HepG2 (cell line): ENCODE data around the gene TOR1A. TPM values are rescaled to one million over a fixed set of nuclear protein-coding genes. Genes with fewer than 3 reads are reported as not detected.

ENCODE experiments used
- ATAC-seq: fragments of 200-7000 bp; cut with Tn5 transposase; 3 replicates; pipeline ENCODE4 v1.9.1; 2020; ENCODE audit warnings: mild to moderate bottlenecking, moderate library complexity
- BruUV-seq: library from RNA; stranded (reverse); fragments of 400-500 nt; replicated peaks from 2 replicates; lab custom pipeline; 2021; lab: Mats Ljungman, UMichigan
- CTCF ChIA-PET: fragments of 300-600 bp; formaldehyde crosslinking; extraction: SDS; loops from one replicate; lab custom pipeline; 2021; ENCODE audit warnings: low total read pairs, inconsistent platforms, low intra/inter-chr PET ratio; lab: Yijun Ruan, JAX
- POLR2A ChIA-PET: fragments of 350-600 bp; sonication (Branson Sonifier 250); formaldehyde crosslinking; loops from one replicate; lab custom pipeline; 2020; ENCODE audit warnings: antibody characterized with exemption, inconsistent platforms; lab: Yijun Ruan, JAX
- DNase-seq: peaks from one replicate; pipeline ENCODE4 v3.0.0-alpha.2; 2015; ENCODE audit warnings: low spot score
- FAIRE-seq: peaks from 3 replicates; lab custom pipeline; 2011; peaks lifted over from hg19 to GRCh38; lab: Jason Lieb, UNC
- H2AFZ ChIP-seq: one replicate; pipeline ENCODE4 v1.6.1; 2011; ENCODE audit warnings: low read length, inconsistent platforms
- H3K27ac ChIP-seq: fragments of 300-600 bp; 3 replicates; pipeline ENCODE4 v1.8.0; 2011; ENCODE audit warnings: mixed run types, mild to moderate bottlenecking, mixed read lengths, low read length, inconsistent platforms; ENCODE audit not compliant: insufficient read depth; ENCODE audit errors: extremely low read length
- H3K27me3 ChIP-seq, 2 experiments: fragments of 200-600 bp in 1 of 2; 2 replicates in 1 of 2; 3 replicates in 1 of 2; pipeline versions ENCODE4 v1.6.0 to v1.8.0; 2011; ENCODE audit warnings: low read length in 2 of 2, mild to moderate bottlenecking in 2 of 2, moderate library complexity in 2 of 2, inconsistent platforms in 1 of 2; ENCODE audit not compliant: insufficient read depth in 2 of 2, control insufficient read depth in 1 of 2
- H3K36me3 ChIP-seq, 2 experiments: fragments of 200-600 bp in 1 of 2; replicated peaks in 1 of 2; 2 replicates in 1 of 2; 3 replicates in 1 of 2; pipeline versions ENCODE4 v1.5.1 to v1.8.0; 2011; ENCODE audit warnings: low read length in 2 of 2, inconsistent platforms in 1 of 2; ENCODE audit not compliant: insufficient read depth in 2 of 2, control insufficient read depth in 1 of 2
- H3K4me1 ChIP-seq: 2 replicates; pipeline ENCODE4 v1.5.1; 2012; ENCODE audit warnings: low read length, inconsistent platforms; ENCODE audit not compliant: insufficient read depth
- H3K4me2 ChIP-seq: 2 replicates; pipeline ENCODE4 v1.6.0; 2011; ENCODE audit warnings: low read depth, low read length, inconsistent platforms
- H3K4me3 ChIP-seq, 3 experiments: fragments of 200-600 bp in 1 of 3; sonication (generic), shearing (Covaris generic) in 1 of 3; replicated peaks in 1 of 3; 2 replicates each; pipeline ENCODE4 v1.5.1; 2011 to 2016; ENCODE audit warnings: low read length in 3 of 3, inconsistent platforms in 2 of 3, low read depth in 2 of 3, mild to moderate bottlenecking in 2 of 3, control low read depth in 1 of 3, mixed read lengths in 1 of 3; ENCODE audit not compliant: insufficient read depth in 1 of 3
- H3K79me2 ChIP-seq: one replicate; pipeline ENCODE4 v1.6.1; 2011; ENCODE audit warnings: low read length, inconsistent platforms; ENCODE audit not compliant: insufficient read depth
- H3K9ac ChIP-seq: 2 replicates; pipeline ENCODE4 v1.6.0; 2011; ENCODE audit warnings: mild to moderate bottlenecking, low read depth, low read length, inconsistent platforms; ENCODE audit not compliant: insufficient read depth
- H3K9me3 ChIP-seq: 2 replicates; pipeline ENCODE4 v1.5.1; 2012; ENCODE audit warnings: mild to moderate bottlenecking, low read length
- H4K20me1 ChIP-seq: 2 replicates; pipeline ENCODE4 v1.6.0; 2011; ENCODE audit warnings: inconsistent platforms, mild to moderate bottlenecking, low read length, moderate library complexity; ENCODE audit not compliant: insufficient read depth
- GABPA ChIP-seq, 2 experiments: IDR thresholded peaks; 2 replicates each; pipeline ENCODE4 v1.6.1; 2011 to 2016; ENCODE audit warnings: low read depth in 2 of 2, low read length in 1 of 2, missing biosample characterization in 1 of 2, missing genetic modification characterization in 1 of 2
- JUND ChIP-seq: sonication (generic); formaldehyde crosslinking; IDR thresholded peaks from 2 replicates; pipeline ENCODE4 v1.8.0; 2022; ENCODE audit warnings: mild to moderate bottlenecking, missing genetic modification reagents
- KDM2A ChIP-seq: sonication (generic); formaldehyde crosslinking; IDR thresholded peaks from 2 replicates; pipeline ENCODE4 v1.4.0; 2020; ENCODE audit warnings: low read depth, missing genetic modification reagents, borderline replicate concordance
- NFIB ChIP-seq: sonication (generic); formaldehyde crosslinking; IDR thresholded peaks from 2 replicates; pipeline ENCODE4 v1.9.0; 2021; ENCODE audit warnings: missing genetic modification reagents, mild to moderate bottlenecking, borderline replicate concordance
- NR2C2 ChIP-seq: sonication (generic); formaldehyde crosslinking; IDR thresholded peaks from 2 replicates; pipeline ENCODE4 v1.4.0; 2020; ENCODE audit warnings: missing genetic modification reagents, mild to moderate bottlenecking, moderate library complexity, borderline replicate concordance
- RAD21 ChIP-seq: fragments of 450-650 bp; formaldehyde crosslinking; IDR thresholded peaks from 2 replicates; pipeline ENCODE4 v1.5.0; 2020; ENCODE audit warnings: mild to moderate bottlenecking
- SALL1 ChIP-seq: sonication (generic); formaldehyde crosslinking; IDR thresholded peaks from 2 replicates; pipeline ENCODE4 v1.8.0; 2022; ENCODE audit warnings: mild to moderate bottlenecking, missing genetic modification reagents
- SMC3 ChIP-seq: IDR thresholded peaks from 2 replicates; pipeline ENCODE4 v1.6.1; 2011; ENCODE audit warnings: low read length, improper control_type of control experiment
- STAG1 ChIP-seq: sonication (generic); formaldehyde crosslinking; IDR thresholded peaks from 2 replicates; pipeline ENCODE4 v1.4.0; 2020; ENCODE audit warnings: missing genetic modification reagents
- XRCC5 ChIP-seq: fragments of 200-400 bp; formaldehyde crosslinking; optimal IDR thresholded peaks from 2 replicates; pipeline ENCODE3; 2017; ENCODE audit warnings: mild to moderate bottlenecking, low read length
- ZKSCAN8 ChIP-seq: IDR thresholded peaks from 2 replicates; pipeline ENCODE4 v1.6.1; 2016; ENCODE audit warnings: borderline replicate concordance, missing genetic modification reagents, missing compliant biosample characterization
- ZNF121 ChIP-seq: sonication (generic); formaldehyde crosslinking; IDR thresholded peaks from 2 replicates; pipeline ENCODE4 v1.5.0; 2020; ENCODE audit warnings: mild to moderate bottlenecking, missing genetic modification reagents
- ZNF572 ChIP-seq: sonication (generic); formaldehyde crosslinking; IDR thresholded peaks from 2 replicates; pipeline ENCODE4 v1.5.1; 2020; ENCODE audit warnings: mild to moderate bottlenecking, missing genetic modification reagents
- ZNF619 ChIP-seq: sonication (generic); formaldehyde crosslinking; IDR thresholded peaks from 2 replicates; pipeline ENCODE4 v1.4.0; 2020; ENCODE audit warnings: mild to moderate bottlenecking, missing genetic modification reagents
- WGBS: methylation state at CpG from one replicate; pipeline ENCODE4 v1.1.6; 2017; ENCODE audit warnings: low lambda C conversion rate; 5-methylcytosine and 5-hydroxymethylcytosine counted together
- in situ Hi-C: cut with HindIII; loops from 2 replicates; pipeline ENCODE4 v1.10.0; 2017; ENCODE audit warnings: low pct_unique_long_range_greater_than_20kb; ENCODE audit not compliant: extremely low pct_ligation_motif_present
- intact Hi-C: fragments of 100-400 bp; cut with micrococcal nuclease; formaldehyde crosslinking; loops from one replicate; pipeline ENCODE4 v1.10.0; 2022; ENCODE audit not compliant: unreplicated experiment
- polyA plus RNA-seq, 8 experiments: library from polyadenylated mRNA; depleted of rRNA in 3 of 8; stranded (reverse) in 7 of 8; unstranded in 1 of 8; fragments of >200 nt; fragmentation: Illumina TruSeq in 4 of 8; extraction: Trizol in 4 of 8; gene quantifications; 2 replicates each; pipeline versions ENCODE4 v1.2.1 to v1.2.3, GENCODE V29; 2011 to 2016; ENCODE audit warnings: low read depth in 4 of 8, missing spikeins in 1 of 8, mixed read lengths in 1 of 8; ENCODE audit not compliant: insufficient read depth in 1 of 8
- total RNA-seq, 5 experiments: library from RNA; depleted of rRNA; stranded (reverse); fragments of >200 nt; fragmentation: Illumina TruSeq; extraction: Trizol; gene quantifications; 2 replicates each; pipeline ENCODE4 v1.2.3, GENCODE V29; 2016; ENCODE audit warnings: low read depth in 1 of 5
- TF ChIP-seq, protein P1 (sequence below): sonication (generic); formaldehyde crosslinking; IDR thresholded peaks from 2 replicates; pipeline ENCODE4 v1.5.0; 2020; ENCODE audit warnings: mild to moderate bottlenecking, missing genetic modification reagents, moderate library complexity
- TF ChIP-seq, protein P2 (sequence below), 2 experiments: sonication (generic) in 1 of 2; formaldehyde crosslinking in 1 of 2; IDR thresholded peaks; 2 replicates each; pipeline versions ENCODE4 v1.4.0 to v1.6.1; 2018 to 2020; ENCODE audit warnings: missing genetic modification reagents in 2 of 2, borderline replicate concordance in 1 of 2, low read depth in 1 of 2, mild to moderate bottlenecking in 1 of 2, missing biosample characterization in 1 of 2

TOR1A gene
- total and polyA plus RNA-seq, 2 of the 13 experiments (the other 11 are each of a cell fraction or from before 2014, with no cell fraction given): 31.6 to 41.4 TPM

DNA sequence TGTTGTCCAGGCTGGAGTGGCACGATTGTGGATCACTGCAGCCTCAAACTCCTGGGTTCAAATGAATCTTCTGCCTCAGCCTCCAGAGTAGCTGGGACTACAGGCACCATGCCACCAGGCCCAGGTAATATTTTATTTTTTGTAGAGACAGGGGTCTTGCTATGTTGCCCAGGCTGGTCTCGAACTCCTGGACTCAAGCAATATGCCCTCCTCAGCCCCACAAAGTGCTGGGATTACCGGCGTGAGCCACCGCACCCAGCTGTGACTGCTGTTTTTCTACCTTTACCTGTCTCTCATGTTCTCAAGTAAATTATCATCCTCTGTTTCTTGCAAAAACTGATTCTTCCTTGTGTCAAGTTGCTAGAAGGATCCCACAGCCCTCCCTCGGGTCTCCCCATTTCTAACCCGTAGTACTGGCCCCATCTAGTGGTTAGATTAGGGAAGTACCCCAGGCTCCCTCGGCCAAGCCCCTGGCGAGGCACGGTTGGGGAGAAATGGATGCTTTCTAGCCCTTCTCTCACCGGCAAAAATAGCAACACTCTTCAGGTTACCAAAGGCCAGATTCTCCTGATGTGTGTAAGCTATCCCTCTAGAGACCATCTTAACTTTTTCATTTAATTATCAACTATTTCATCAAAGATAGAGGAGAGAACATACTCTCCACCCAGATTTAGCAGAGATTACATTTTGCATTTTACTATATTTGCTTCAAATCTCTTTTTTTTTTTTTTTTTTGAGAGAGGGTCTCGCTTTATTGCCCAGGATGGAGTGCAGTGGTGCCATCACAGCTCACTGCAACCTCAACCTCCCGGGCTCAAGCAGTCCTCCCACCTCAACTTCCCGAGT is 40.2 kb downstream of the TOR1A start:
- POLR2A ChIA-PET: no interaction called here
- DNase-seq: peak; percentile 46
- 19% methylated on average over 14 of the region's 14 CpGs for WGBS

More for the DNA sequence above, 40.2 kb downstream of the TOR1A start:
- no peaks in the 10 kb centered on the region for H3K9me3 ChIP-seq
- no peak overlapping the region for H3K4me3 ChIP-seq
- no TSS peak for BruUV-seq
- H3K4me2 ChIP-seq: no peak overlapping the region
- no peaks in the 10 kb centered on the region for H4K20me1 ChIP-seq
- ATAC-seq: peak; percentile 90
- H2AFZ ChIP-seq: no peak overlapping the region
- no peaks in the 10 kb centered on the region for H3K4me1 ChIP-seq
- no peak overlapping the region for H3K9ac ChIP-seq
- no peak overlapping the region for H3K27ac ChIP-seq
- TF ChIP-seq, protein P1, sequence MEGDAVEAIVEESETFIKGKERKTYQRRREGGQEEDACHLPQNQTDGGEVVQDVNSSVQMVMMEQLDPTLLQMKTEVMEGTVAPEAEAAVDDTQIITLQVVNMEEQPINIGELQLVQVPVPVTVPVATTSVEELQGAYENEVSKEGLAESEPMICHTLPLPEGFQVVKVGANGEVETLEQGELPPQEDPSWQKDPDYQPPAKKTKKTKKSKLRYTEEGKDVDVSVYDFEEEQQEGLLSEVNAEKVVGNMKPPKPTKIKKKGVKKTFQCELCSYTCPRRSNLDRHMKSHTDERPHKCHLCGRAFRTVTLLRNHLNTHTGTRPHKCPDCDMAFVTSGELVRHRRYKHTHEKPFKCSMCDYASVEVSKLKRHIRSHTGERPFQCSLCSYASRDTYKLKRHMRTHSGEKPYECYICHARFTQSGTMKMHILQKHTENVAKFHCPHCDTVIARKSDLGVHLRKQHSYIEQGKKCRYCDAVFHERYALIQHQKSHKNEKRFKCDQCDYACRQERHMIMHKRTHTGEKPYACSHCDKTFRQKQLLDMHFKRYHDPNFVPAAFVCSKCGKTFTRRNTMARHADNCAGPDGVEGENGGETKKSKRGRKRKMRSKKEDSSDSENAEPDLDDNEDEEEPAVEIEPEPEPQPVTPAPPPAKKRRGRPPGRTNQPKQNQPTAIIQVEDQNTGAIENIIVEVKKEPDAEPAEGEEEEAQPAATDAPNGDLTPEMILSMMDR (CRISPR knock-in tag): peak; percentile 89
- no peak for TF ChIP-seq JUND
- TF ChIP-seq, protein P2, sequence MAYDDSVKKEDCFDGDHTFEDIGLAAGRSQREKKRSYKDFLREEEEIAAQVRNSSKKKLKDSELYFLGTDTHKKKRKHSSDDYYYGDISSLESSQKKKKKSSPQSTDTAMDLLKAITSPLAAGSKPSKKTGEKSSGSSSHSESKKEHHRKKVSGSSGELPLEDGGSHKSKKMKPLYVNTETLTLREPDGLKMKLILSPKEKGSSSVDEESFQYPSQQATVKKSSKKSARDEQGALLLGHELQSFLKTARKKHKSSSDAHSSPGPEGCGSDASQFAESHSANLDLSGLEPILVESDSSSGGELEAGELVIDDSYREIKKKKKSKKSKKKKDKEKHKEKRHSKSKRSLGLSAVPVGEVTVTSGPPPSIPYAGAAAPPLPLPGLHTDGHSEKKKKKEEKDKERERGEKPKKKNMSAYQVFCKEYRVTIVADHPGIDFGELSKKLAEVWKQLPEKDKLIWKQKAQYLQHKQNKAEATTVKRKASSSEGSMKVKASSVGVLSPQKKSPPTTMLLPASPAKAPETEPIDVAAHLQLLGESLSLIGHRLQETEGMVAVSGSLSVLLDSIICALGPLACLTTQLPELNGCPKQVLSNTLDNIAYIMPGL (CRISPR knock-in tag; IDR thresholded peaks at IDR 0.05; ENCODE audit: borderline replicate concordance in 1 of 2, low read depth in 1 of 2): 0 out of 4 replicates have a peak, but pooled peaks of 1 of the 2 experiments have one; percentile 26
- TF ChIP-seq KDM2A: peak; percentile 49; the same call in 1 of the 2 replicates
- no peak for TF ChIP-seq GABPA (IDR thresholded peaks at IDR 0.05; ENCODE audit: low read depth, low read length)
- TF ChIP-seq GABPA (CRISPR knock-in tag; IDR thresholded peaks at IDR 0.05; ENCODE audit: low read depth): 0 out of 2 replicates have a peak, but pooled peaks have one; percentile 12
- peak; percentile 95 for TF ChIP-seq SMC3
- peak; percentile 34; the same call in 1 of the 2 replicates for TF ChIP-seq SALL1 (CRISPR knock-in tag)
- 0 out of 2 replicates have a peak, but pooled peaks have one; percentile 49 for TF ChIP-seq ZKSCAN8 (CRISPR knock-in tag)
- TF ChIP-seq ZNF619 (CRISPR knock-in tag): no peak
- TF ChIP-seq XRCC5: peak; percentile 61
- peak; percentile 94 for TF ChIP-seq STAG1 (CRISPR knock-in tag)
- TF ChIP-seq RAD21 (CRISPR knock-in tag): peak; percentile 85
- no peak for TF ChIP-seq ZNF572 (CRISPR knock-in tag)
- TF ChIP-seq NR2C2 (CRISPR knock-in tag): no peak
- peak; percentile 82 for TF ChIP-seq ZNF121
- no peak for TF ChIP-seq NFIB (CRISPR knock-in tag)
- no peaks in the 10 kb centered on the region for H3K36me3 ChIP-seq
- no peaks in the 10 kb centered on the region for H3K79me2 ChIP-seq
- intact Hi-C loops: loop anchor here (1.0 to 5.0 kb wide), 2 partner anchors 46 to 141 kb away; partner anchors contain the start of gene ASB6
- CTCF ChIA-PET: interaction anchor here (0.8 to 2.5 kb wide), 6 partner anchors 10 to 172 kb away, joined by 3 to 56 read pairs (median 9); partner anchors contain the start of gene ASB6
- in situ Hi-C loops: loop anchor here (5.0 to 10.0 kb wide), 2 partner anchors 46 to 139 kb away; partner anchors contain the start of gene ASB6
- FAIRE-seq: peak; percentile 67
- peaks cover 3 to 24% of the 10 kb centered on the region in 2 experiments; a peak in 2 of 5 replicates for H3K27me3 ChIP-seq
